NOMO-1 treated with DMSO at 0.1 percent for 48 hours (cell line): Measurements from ENCODE around the gene CDKAL1.

Source experiments
- DNase-seq: peaks from one replicate; lab custom pipeline; 2025; ENCODE audit not compliant: unreplicated experiment; lab: John Stamatoyannopoulos, UW

The CDKAL1 gene

DNA sequence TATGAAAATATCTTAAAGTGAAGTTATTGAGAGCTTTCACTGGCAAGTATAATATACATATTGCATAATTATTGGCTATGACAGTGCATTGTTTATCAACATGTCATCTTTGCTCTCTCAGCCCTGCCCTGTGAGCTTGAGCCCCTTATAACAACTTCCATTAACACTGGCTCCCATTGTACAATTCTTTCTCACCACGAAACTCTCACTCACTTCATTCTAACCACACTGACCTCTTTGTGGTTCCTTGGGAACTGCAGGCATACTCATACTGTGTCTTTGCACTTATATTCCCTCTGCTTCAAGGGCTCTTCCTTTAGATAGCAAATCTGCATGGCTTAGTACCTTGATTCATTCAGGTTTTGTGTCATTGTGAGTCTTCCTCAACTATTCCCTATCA, 411.8 kb downstream of the CDKAL1 start:
- no peak for DNase-seq

DNA sequence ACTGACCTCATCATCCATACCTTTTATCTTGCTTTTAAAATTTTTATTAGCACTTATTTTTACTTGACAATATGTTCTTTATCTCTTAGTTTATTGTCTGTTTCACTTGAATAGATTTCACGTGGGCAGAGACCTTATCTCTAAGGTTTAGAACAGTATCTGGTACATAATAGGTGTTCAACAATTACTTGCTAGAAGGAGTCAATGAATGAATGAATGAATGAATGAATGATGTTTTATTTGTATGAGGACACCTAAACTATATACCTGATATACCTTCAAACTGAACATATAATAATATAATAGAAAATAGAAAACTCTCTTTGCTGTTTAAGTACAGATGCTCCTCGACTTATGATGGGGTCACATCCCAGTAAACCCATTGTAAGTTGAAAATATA, 412.6 kb downstream of the CDKAL1 start:
- no peak for DNase-seq

DNA sequence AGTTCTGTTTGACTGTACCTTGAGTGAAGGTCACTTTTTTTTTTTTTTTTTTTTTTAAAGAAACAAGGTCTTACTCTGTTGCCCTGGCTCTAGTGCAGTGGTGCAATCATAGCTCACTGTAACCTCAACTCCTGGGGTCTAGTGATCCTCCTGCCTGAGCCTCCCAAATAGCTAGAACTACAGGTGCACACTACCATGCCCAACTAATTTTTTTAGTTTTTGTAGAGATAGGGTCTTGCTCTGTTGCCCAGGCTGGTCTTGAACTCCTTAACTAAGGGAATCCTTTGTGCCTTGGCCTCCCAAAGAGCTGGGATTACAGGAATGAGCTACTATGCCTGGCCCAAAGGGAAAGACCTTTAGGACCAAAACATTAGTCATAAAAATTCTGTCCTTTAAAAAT, 413.7 kb downstream of the CDKAL1 start:
- DNase-seq = no peak

DNA sequence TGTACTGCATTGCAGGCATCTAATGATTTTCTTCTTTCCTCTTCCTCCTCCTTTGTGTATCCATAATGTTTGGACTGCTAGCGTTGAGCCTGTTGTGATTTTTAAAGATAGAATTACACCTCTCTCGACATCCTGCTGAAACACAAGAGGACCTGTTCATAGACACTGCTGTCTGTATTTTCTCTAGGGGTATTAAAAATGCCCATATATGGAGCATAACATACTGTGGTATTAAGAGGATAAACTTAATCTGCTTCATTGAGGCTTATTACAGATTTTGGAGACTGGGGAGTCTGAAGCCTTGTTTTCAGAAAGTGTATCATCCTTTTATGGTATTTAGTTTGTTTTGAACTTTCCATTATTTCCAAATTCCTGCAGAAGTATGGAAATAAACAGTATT, 414.3 kb downstream of the CDKAL1 start:
- DNase-seq = no peak

DNA sequence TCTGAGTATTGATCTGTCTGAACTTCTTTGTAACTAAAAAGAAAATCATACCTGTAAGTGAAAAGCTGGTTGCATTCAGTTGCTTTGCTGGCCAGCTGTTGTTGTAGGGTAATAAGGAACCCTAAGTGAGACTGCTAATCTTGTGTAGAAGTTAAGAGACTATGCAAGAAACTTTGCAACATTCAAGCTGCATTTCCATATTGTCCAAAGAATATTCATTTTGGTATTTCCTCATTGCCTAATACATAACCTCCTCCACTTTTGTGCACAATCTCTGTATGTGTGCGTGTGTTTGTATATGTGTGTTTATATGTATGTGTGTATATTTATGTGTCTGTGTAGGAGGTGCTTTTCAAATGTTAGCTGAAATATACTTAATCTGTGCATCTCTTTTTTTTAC, 414.9 kb downstream of the CDKAL1 start:
- DNase-seq = no peak

DNA sequence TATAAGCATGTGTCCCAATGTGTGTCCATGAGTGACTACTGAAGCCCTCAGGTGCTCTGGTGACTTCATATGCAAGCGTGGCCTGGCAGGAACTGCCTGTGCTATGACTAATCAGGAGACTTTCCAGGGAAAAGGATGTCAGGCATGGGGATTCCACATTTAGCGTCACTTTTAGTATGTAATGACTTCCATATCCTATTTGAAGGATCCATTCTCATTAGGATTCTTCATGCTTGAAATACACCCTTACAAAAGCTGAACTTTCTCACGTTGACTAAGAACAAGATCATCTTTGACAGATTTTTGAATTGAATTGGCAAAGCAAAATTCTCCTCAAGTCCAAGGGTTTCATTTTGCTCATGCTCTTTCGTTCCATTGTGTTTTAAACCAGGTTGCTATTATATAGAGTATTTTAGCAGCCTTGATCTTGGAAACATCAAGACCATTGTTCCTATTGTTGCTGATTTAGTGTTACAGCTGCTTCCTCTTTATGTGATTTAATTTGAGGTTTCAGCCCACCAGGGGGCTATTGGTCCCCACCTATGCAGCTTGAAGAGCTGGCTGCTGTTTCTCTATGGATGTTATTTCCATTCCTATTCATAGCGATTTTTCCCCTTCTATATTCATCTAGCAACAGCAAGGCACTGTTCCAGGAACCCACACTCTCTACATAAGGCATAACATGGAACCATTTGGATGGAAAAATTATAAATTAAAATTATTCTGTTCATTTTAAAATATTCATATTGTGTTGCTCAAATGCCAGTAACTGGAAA, 418.6 kb downstream of the CDKAL1 start:
- DNase-seq = no peak

DNA sequence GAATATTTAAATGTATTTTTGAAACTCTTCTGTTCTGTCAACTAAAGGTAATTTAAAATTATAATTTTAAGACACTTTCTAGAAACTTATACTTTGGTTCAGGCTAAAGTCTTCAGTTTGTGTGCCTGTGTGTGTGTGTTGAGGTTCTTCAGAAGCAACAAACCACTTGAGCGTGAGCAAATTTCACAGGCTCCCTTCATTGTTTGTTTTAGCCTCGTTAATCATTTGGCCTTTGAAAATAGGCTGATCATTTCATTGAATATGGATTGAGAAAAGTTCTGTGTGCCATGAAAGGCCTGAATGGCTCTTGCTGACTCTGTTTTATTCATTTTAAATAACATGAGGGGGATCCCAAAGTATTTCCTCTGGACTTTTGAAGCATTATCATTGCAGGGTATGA, 420.1 kb downstream of the CDKAL1 start:
- no peak for DNase-seq

DNA sequence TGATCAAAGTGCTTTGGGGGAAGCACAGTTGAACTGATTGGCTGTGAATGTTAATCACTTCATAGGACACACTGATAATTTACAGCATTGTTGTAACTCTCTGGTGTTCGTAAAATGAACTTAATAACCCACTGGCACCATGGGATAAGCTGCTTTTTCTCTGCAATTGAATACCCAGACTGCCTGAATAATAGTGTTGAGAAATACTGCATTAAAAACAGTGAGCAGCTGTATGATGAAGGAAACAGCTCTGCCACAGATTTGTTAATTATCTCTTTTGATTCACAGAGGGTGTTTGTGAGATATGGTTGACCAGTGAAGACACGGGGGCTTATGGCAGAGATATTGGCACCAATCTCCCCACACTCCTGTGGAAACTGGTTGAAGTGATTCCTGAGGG, 420.9 kb downstream of the CDKAL1 start:
- DNase-seq = no peak

DNA sequence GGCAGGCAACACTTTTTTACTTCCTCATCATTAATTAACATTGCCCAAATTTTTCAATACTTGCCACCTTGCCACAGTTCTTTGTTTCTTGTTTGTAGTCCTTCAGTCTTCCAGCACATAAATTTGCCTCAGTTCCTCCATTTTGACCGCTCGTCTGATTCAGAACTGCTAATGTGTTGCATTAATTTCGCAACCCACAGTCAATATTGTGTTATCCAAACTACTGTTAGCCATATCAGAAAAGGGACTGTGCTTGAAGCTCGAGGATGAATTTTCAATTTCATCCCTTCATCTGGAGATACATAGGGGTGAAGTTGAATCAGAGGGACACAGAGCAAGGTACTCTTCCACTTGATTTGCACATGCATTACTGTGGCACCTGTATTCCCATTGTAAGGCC, 421.5 kb downstream of the CDKAL1 start:
- DNase-seq = no peak

DNA sequence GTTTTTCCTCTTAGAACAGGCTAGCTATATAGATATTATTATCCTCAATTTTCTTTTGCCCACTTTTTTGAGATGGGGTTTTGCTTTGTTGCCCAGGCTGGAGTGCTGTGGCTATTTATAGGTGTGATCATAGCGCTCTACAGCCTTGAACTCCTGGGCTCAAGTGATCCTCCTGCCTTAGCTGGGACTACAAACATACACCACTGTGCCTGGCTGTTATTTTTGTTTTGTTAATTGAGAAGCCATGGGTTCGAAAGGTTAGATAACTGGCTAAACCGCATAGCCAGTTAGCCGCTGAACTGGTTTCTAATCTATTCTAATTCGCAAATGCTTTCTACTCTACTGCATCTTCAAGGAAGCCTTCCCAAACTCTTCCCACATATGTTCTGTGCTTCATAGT, 425.8 kb downstream of the CDKAL1 start:
- DNase-seq = no peak

DNA sequence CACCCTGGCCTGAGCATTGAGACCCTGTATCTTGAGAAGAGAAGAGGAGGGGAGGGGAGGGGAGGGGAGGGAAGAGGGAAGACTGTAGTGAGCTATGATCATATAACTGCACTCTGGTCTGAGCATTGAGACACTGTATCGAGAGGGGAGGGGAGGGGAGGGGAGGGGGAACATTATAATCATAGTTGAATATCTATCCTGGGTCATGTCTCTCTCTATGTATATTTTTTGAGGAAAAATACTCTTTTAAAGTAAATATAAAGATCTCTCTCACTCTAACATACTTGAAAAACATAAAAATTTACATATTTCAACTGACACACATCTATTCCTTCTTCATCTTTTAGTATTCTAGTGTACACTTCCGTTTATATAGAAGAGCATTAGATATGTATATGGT, 431.0 kb downstream of the CDKAL1 start:
- no peak for DNase-seq

DNA sequence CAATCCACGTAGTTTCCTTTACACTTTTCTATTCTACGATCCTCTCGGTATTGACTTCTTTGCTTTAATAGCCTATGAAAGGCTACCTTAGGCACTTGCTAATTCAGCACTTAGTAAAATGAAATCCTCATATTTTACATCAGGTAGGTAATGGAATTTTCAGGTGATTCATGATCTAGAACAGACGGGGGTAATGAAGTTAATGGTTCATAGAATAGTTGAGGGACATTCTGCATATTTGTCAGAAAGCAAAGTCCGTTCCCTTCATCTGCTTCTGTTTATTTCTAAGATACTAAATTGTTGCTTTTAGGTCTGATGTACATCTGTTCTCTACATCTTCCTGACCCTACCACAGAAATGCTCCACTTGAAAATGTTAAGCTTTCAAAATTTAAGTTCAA, 431.7 kb downstream of the CDKAL1 start:
- no peak for DNase-seq

DNA sequence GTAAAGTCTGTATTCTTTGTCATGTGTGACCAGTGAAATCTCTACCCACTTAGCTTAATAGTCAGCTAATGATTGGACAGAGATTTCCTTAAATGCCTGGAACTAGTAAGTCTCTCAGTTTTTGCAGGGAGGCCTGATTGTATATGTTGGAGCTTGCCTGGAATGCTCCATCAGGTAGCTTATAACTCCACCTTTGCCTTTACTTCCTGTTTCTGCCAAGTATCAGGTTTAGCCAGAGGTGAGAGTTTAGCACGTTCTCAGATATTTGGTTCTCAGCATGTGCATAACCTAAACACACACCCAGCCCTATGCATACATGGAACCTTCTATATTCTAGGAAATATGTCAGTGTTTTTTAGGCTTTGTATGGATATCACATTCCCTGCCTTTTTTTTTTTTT, 435.3 kb downstream of the CDKAL1 start:
- no peak for DNase-seq

DNA sequence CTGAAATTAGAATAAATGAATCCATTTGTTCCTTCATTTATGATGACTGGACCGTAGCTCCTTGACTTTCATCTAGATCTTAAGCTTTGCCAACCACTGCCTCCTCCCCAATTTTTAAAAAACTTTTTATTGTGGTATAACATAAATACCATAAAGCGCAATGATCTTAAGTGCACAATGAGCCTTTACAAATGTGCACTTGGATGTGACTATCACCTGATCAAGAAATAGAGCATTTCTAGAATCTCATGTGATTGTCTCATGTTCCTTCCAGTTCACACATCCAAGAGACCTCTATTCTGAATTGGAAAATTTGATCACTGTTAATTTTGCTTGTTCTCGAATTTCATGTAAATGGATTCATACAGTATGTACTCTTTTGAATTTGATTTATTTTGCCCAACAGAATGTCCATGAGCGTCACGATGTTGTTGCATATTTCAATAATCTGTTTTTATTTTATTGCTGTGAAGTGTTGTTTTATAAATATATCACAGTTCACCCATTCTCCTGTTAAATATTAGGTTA, 442.2 kb downstream of the CDKAL1 start:
- DNase-seq = no peak

DNA sequence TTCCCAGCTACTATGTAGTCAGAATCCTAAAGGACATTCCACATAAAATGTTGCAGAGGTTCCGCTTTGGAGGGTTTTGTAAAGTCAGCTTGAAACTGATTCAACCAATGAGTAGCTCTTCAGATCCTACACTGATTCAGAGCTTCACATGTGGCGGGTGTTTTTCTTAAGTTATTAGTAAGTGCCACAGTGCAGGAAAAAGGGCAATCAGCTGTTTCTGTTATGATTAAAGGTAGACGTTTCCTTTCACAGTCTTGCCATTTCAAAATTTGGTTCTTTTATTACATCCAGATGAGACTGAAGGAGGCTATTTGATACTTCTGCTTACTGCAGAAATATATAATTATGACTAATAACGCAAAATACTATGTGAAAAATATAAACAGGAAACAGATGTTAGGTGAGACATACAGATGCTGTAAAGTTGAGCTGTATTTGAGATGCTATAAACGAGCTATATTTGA, 443.9 kb downstream of the CDKAL1 start:
- no peak for DNase-seq

DNA sequence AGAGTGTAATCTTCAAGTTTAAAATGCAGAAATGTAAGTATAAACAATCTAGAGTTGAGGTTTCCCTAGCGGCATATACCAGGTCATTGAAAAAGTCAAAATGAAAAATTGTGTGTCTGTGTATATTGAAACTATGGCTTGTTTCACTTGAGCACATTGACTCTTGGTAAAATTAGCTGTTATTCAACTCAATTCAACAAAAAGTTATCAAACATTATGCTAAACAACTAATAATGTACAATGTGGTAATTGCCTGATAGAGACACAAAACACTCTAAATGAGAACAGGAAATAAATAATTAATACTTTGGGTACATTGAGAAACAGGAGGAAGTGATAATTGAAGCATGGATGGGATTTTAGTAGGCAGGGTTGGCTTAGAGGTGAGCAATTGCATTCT, 444.8 kb downstream of the CDKAL1 start:
- DNase-seq = no peak

DNA sequence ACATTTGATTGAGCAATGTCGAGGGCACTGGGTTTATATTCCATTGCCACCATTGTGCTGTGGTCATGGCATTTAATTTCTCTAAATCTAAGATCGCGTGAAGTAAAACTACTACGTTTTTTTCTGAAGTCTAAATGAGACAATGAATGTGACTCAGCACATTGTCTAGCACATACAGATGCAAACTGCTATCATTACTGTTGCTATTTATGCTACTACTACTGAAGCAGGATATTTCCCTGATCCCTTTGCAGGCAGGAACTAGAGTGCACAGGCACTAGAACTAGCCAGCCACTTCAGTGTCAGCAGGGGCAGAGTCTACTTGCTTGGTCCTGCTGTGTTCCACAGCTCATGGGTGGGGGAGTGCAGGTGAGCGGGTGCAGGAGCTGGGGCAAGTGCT, 449.7 kb downstream of the CDKAL1 start:
- no peak for DNase-seq

DNA sequence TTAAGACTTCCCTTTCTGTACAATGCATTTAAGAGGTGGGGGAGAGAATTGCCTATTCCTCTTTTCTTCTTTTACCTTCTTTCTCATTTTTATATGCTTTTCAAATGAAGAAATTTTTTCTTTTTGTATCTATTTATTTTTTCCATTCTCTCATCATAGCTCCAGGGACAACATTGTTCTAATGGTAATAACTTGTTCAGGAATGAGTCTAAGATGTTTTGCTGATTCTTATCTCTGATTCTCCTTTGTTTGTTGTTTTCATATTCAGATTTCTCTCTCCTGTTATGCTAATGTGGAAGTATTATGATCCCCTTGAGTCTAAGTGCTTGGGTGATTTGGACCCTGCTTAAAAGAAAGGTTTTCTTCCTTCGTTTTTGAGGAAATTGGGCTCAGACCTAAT, 451.6 kb downstream of the CDKAL1 start:
- DNase-seq = no peak

DNA sequence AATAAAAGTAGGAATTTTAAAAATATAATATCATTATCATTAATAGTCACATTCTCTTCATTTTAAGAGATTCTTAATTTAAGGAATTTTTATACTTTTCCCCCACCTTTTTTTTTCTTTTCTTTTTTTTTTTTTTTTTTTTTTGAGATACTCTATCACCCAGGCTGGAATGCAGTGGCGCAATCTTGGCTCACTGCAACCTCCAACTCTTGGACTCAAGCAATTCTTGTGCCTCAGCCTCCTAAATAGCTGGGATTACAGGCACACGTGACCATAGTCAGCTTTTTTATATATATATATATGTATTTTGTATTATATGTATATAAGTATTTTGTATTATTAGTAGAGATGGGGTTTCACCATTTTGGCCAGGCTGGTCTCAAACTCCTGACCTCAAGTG, 457.7 kb downstream of the CDKAL1 start:
- DNase-seq = no peak

DNA sequence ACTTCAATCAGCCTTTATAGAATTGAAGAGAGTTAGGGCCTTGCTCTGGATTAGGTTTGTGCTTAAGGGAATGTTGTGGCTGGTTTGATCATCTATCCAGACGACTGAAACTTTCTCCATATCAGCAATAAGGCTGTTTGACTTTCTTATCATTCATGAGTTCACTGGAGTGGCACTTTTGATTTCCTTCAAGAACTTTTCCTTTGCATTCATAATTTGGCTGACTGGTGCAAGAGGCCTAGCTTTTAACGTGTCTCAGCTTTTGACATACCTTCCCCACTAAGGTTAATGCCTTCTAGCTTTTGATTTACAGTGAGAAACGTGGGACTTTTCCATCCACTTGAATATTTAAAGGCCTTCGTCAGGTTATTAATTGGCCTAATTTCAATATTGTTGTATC, 461.8 kb downstream of the CDKAL1 start:
- no peak for DNase-seq

DNA sequence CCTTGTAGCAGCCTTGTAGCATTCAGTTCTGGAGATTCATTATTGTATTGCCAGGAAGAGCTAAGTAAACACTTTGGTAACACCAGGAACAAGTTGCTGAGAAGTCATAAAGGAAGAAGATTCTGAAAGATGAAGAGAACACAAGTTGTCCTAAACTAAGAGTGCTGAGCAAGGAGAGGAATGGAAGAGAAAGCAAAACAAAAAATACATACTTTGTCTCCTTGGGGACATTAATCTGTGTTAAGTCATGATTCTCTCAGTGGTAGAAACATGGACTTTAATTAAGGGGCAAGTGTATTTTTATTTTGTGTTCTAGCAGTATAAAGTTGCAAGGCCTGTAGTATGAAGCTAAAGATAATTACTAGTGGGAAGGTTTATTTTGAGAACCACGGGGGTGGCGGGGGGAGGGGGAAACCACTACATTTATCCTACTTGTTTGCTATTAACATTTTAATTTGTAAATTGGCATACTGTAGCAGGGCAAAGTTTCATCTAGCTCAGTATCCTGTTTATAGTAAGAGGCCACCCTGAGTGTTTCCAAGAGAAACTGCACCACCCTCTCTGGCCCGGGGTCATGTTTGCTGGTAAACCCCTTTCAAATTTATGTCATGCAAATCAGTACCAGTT, 463.0 kb downstream of the CDKAL1 start:
- no peak for DNase-seq

DNA sequence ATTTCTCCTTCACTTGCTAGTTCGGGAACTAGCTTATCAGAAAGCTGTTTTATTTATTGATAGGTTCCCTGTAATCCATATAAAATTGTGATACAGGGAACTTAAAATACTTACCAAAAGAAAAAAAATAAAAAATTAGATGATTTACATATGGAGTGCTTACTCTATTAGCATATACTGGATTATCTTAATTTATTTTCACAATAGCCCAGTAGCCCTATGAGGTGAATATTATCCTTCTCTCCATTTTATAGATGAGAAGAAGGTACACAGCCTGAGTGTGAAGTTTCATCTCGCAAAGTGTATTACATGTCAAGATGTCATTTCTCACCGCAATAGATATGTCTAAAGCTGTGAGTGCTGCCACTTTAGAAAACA, 463.5 kb downstream of the CDKAL1 start:
- no peak for DNase-seq
